Left lung (tissue), 14 donors: Measurements from ENCODE around the gene KLHL22. TPM values are rescaled to one million over a fixed set of nuclear protein-coding genes. Genes with fewer than 3 reads are reported as not detected.
"Not testable (repeated sequence)": the region's sequence is repeated elsewhere in the genome, so short reads cannot be mapped to it uniquely, and the experiment has no call there.

Experiments
- ATAC-seq: fragments of 200-7000 bp; cut with Tn5 transposase; one replicate; pipeline ENCODE4 v1.9.1; 2020; ENCODE audit warnings: moderate library complexity
- DNase-seq, 4 donors: peaks; one replicate each; pipeline ENCODE4 v3.0.0-alpha.2; 2013 to 2020
- H3K27ac ChIP-seq, 2 donors: fragments of 200-600 bp; sonication (generic) in 1 of 2; one replicate each; pipeline versions ENCODE4 v1.5.0 to v1.8.0; 2020 to 2021
- H3K27me3 ChIP-seq, 2 donors: fragments of 200-600 bp; sonication (generic) in 1 of 2; one replicate each; pipeline versions ENCODE4 v1.5.0 to v1.8.0; 2020 to 2021
- H3K36me3 ChIP-seq, 2 donors: fragments of 200-600 bp; sonication (generic) in 1 of 2; one replicate each; pipeline versions ENCODE4 v1.5.0 to v1.8.0; 2020 to 2021
- H3K4me1 ChIP-seq, 2 donors: fragments of 200-600 bp; one replicate each; pipeline ENCODE4 v1.8.0; 2021
- H3K4me3 ChIP-seq, 2 donors: fragments of 200-600 bp; sonication (generic) in 1 of 2; one replicate each; pipeline versions ENCODE4 v1.5.0 to v1.8.0; 2020 to 2021; ENCODE audit warnings: mild to moderate bottlenecking in 1 of 2
- H3K9me3 ChIP-seq, 2 donors: fragments of 200-600 bp; sonication (generic) in 1 of 2; one replicate each; pipeline versions ENCODE4 v1.5.0 to v1.8.0; 2020 to 2021
- CTCF ChIP-seq, 2 donors: fragments of 200-600 bp; sonication (generic) in 1 of 2; IDR thresholded peaks; one replicate each; pipeline versions ENCODE4 v1.5.0 to v1.8.0; 2021; ENCODE audit warnings: antibody characterized with exemption in 2 of 2
- intact Hi-C, 2 donors: fragments of 100-400 bp; cut with DNase I; formaldehyde crosslinking; loops; one replicate each; pipeline versions ENCODE4 v1.11.2 to v1.14.2; 2022
- long read RNA-seq, 12 donors: library from polyadenylated mRNA in 2 of 12; unstranded in 2 of 12; transcript quantifications; one replicate each; pipeline ENCODE4 v2.0.0 and lab custom pipeline, GENCODE V29; 2019 to 2026
- polyA plus RNA-seq, 6 donors: library from polyadenylated mRNA; unstranded; fragments of 120-200 nt; gene quantifications; one replicate each; pipeline ENCODE4 v1.2.1, GENCODE V29; 2013; ENCODE audit not compliant: insufficient read length in 6 of 6
- total RNA-seq, 2 donors: library from RNA; stranded (reverse); fragmentation: NEBNext Ultra II Directional; extraction: Animal tissue kit (Norgen Biotek cat#: 25700); gene quantifications; one replicate each; pipeline ENCODE4 v1.2.1, GENCODE V29; 2021
- donor health status: DM: no; HTN: yes; CAD: no.
- donor health status: DM: no; HTN: no; CAD: no.

The KLHL22 gene, protein sequence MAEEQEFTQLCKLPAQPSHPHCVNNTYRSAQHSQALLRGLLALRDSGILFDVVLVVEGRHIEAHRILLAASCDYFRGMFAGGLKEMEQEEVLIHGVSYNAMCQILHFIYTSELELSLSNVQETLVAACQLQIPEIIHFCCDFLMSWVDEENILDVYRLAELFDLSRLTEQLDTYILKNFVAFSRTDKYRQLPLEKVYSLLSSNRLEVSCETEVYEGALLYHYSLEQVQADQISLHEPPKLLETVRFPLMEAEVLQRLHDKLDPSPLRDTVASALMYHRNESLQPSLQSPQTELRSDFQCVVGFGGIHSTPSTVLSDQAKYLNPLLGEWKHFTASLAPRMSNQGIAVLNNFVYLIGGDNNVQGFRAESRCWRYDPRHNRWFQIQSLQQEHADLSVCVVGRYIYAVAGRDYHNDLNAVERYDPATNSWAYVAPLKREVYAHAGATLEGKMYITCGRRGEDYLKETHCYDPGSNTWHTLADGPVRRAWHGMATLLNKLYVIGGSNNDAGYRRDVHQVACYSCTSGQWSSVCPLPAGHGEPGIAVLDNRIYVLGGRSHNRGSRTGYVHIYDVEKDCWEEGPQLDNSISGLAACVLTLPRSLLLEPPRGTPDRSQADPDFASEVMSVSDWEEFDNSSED
- total RNA-seq, result 10 to 100 TPM; 22.0 to 26.4 TPM
- 10 to 100 TPM; 32.3 to 38.6 (median 35.3) TPM for polyA plus RNA-seq
- long read RNA-seq, donor 1, transcript KLHL22-201 (7 exons, 2,616 nt), result major isoform, 6 of 6 reads
- long read RNA-seq, donor 1, partial matches to known transcripts, result 0 of 6 reads
- long read RNA-seq, donor 1, other reads (novel, unspliced or antisense), result 0 of 6 reads
- long read RNA-seq, donor 2, transcript KLHL22-201 (7 exons, 2,616 nt), result major isoform, 5 of 7 reads
- long read RNA-seq, donor 2, partial matches to known transcripts, result 0 of 7 reads
- long read RNA-seq, donor 2, other reads (novel, unspliced or antisense), result 0 of 7 reads
- long read RNA-seq, donor 3, partial matches to known transcripts, result 0 of 2 reads
- long read RNA-seq, donor 3, other reads (novel, unspliced or antisense), result 0 of 2 reads
- long read RNA-seq, donor 4, partial matches to known transcripts, result 6 of 10 reads
- long read RNA-seq, donor 4, other reads (novel, unspliced or antisense), result 2 of 10 reads
- long read RNA-seq, donor 5, partial matches to known transcripts, result 0 of 3 reads
- long read RNA-seq, donor 5, other reads (novel, unspliced or antisense), result 0 of 3 reads
- long read RNA-seq, donor 6, transcript KLHL22-201 (7 exons, 2,616 nt), result major isoform, 6 of 33 reads
- long read RNA-seq, donor 6, partial matches to known transcripts, result 27 of 33 reads
- long read RNA-seq, donor 6, other reads (novel, unspliced or antisense), result 0 of 33 reads
- long read RNA-seq, donor 7, transcript KLHL22-201 (7 exons, 2,616 nt), result major isoform, 6 of 6 reads
- long read RNA-seq, donor 7, partial matches to known transcripts, result 0 of 6 reads
- long read RNA-seq, donor 7, other reads (novel, unspliced or antisense), result 0 of 6 reads
- long read RNA-seq, donor 8, transcript KLHL22-201 (7 exons, 2,616 nt), result major isoform, 7 of 10 reads
- long read RNA-seq, donor 8, partial matches to known transcripts, result 0 of 10 reads
- long read RNA-seq, donor 8, other reads (novel, unspliced or antisense), result 0 of 10 reads
- long read RNA-seq, donor 9, result 0 reads
- long read RNA-seq, donor 10, partial matches to known transcripts, result 1 of 2 reads
- long read RNA-seq, donor 10, other reads (novel, unspliced or antisense), result 0 of 2 reads
- long read RNA-seq, donor 11, transcript KLHL22-201 (7 exons, 2,616 nt), result major isoform, 7 of 14 reads
- long read RNA-seq, donor 11, partial matches to known transcripts, result 5 of 14 reads
- long read RNA-seq, donor 11, other reads (novel, unspliced or antisense), result 0 of 14 reads
- long read RNA-seq, donor 12, partial matches to known transcripts, result 0 of 3 reads
- long read RNA-seq, donor 12, other reads (novel, unspliced or antisense), result 0 of 3 reads

DNA sequence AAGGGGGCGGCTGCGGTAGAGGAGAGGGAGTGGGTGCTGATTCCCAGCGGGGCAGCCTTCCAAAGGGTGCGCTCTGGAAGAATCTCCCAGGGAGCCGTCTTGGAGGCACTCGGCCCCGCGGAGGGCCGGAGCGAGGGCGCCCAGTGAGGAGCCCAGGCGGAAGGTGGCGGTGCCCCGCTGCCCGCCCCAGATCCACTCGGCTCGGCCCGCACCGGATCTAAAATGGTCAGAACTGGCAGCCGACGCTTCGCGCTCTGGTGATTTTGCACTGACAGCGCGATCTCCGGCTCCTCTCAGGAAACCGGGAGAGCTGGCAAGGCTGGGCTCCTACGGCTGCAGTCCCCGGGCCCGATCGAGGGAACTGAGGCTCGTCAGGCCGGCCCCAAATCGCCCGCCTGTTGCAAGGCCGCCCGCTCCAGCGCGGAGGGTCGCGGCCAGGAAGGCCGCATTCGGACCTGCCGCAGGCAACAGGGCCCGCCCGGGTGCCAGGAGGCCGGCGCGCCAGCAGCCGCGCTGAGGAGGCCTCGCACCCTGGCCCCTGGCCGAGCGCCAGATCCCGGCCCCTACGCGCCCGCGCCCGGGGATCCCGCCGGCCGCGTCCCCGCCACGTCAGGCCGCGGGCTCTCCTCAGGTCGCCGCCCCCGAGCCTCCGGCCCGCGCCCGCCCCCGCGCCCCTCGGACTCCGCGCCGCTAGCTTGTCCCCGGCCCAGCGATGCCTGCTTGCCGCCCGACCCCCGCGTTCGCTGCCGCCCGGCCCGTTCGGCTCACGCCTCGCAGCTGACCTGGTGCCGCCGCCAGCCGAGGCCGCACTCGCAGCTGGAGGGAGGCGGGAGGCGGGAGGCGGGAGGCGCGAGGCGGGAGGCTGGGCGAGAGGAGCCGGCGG, at the start of gene KLHL22:
KLHL22 (minus strand) TSS at position 818 of the 883 bp plus-strand sequence. CDS start 6,584 bp downstream, outside the sequence.
- H3K4me1 ChIP-seq, result peaks cover 11 to 25% of the 10 kb centered on the region in 2 donors
- ATAC-seq (peak; percentile 20), DNase-seq (peak in 3 of 4 donors; percentile 27 to 86 (median 43))
- TF ChIP-seq CTCF (IDR thresholded peaks at IDR 0.05), result no peak
- H3K9me3 ChIP-seq, result no peaks in the 10 kb centered on the region
- H3K27ac ChIP-seq, result peak within 1 kb of the TSS; percentile 93 to 94
- intact Hi-C loops, result loop anchor here in 1 of 2 donors (10.0 kb wide), 1 partner anchor 70 kb away; no protein-coding TSS in a partner anchor
- H3K36me3 ChIP-seq, result no peaks in the 10 kb centered on the region
- H3K27me3 ChIP-seq, result no peaks in the 10 kb centered on the region
- peak within 1 kb of the TSS; percentile 72 to 73 for H3K4me3 ChIP-seq

DNA sequence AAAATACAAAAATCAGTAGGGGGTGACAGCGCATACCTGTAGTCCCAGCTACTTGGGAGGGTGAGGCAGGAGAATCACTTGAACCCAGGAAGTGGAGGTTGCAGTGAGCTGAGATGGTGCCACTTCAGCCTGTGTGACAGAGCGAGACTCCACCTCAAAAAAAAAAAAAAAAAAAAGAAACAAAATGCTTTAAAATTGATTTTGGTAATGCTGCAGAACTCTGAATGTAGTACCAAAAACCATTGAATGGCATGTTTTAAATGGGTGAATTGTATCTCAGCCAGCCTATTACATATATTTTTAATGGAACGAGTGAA, 49.7 kb upstream of the KLHL22 start:
- H3K4me1 ChIP-seq, result peaks cover 11 to 32% of the 10 kb centered on the region in 2 donors
- H3K27ac ChIP-seq, H3K9me3 ChIP-seq, H3K4me3 ChIP-seq, DNase-seq, intact Hi-C loops, H3K27me3 ChIP-seq, ATAC-seq: not testable (repeated sequence)
- H3K36me3 ChIP-seq, result peaks cover 0 to 36% of the 10 kb centered on the region in 2 donors

- no peak for ATAC-seq
- intact Hi-C loops, result no loop called here
- Histone ChIP-seq H3K4me1 (peaks cover 0 to 13% of the 10 kb centered on the region in 2 donors), H3K9me3 (no peaks in the 10 kb centered on the region), H3K36me3 (peaks cover 0 to 59% of the 10 kb centered on the region in 2 donors), H3K27me3 (no peaks in the 10 kb centered on the region), H3K4me3 (no peak overlapping the region), H3K27ac (no peak overlapping the region)
- no peak for TF ChIP-seq CTCF (IDR thresholded peaks at IDR 0.05)
- no peak for DNase-seq
Measured at GRCh38 chr22:20542736-20543135, 47.1 kb upstream of the KLHL22 start.

DNA sequence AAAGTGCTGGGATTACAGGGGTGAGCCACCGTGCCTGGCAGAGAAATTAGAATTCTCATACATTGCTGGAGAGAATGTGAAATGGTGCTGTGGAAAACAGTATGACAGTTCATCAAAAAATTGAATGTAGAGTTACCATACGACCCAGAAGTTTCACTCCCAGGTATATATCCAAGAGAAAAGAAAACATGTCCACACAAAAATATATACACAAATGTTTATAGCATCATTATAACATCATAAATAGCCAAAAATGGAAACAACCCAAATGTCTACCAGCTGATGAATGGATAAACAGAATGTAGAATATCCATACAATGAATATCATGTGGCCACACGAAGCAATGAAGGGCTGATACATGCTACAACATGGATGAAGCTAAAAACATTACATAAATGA, 46.5 kb upstream of the KLHL22 start:
- no peak overlapping the region for H3K27ac ChIP-seq
- H3K4me1 ChIP-seq, result peaks cover 0 to 10% of the 10 kb centered on the region in 2 donors
- no peaks in the 10 kb centered on the region for H3K27me3 ChIP-seq
- no peak overlapping the region for H3K4me3 ChIP-seq
- no peak for ATAC-seq
- peaks cover 0 to 65% of the 10 kb centered on the region in 2 donors for H3K36me3 ChIP-seq
- no peak for DNase-seq
- no peak for TF ChIP-seq CTCF (IDR thresholded peaks at IDR 0.05)
- intact Hi-C loops, result no loop called here
- H3K9me3 ChIP-seq, result no peaks in the 10 kb centered on the region

GRCh38 chr22:20538875-20539274, 43.3 kb upstream of the KLHL22 start:
- peaks cover 0 to 73% of the 10 kb centered on the region in 2 donors for H3K36me3 ChIP-seq
- intact Hi-C loops, H3K27ac ChIP-seq, ATAC-seq, H3K9me3 ChIP-seq, H3K4me3 ChIP-seq, DNase-seq, H3K27me3 ChIP-seq: not testable (repeated sequence)
- peaks cover 0 to 26% of the 10 kb centered on the region in 2 donors for H3K4me1 ChIP-seq
